Measurements from ENCODE around the gene CKS2.

DNA sequence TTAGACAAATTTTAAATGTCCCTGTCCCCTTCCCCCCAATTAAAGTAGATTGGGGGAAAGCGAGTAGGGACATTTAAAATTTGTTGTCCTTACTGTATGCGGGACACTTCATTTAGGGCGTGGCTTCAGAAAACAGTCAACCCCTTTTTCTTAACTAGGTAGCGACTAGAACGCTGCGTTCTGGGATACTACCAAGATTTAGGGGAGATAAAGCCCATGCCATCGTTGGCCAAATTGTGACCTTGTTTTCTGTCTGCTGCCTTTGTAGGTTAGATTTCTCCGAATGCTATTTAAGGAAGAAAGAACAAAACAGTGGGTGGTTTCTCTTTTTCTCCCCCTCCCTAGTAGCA lies 1.2 kb downstream of the CKS2 start:
- TF ChIP-seq POLR2A (IDR thresholded peaks at IDR 0.05), result no peak
- no peak for TF ChIP-seq CTCF (IDR thresholded peaks at IDR 0.05)
- TF ChIP-seq POLR2AphosphoS5 (IDR thresholded peaks at IDR 0.05; ENCODE audit: insufficient read depth in 1 of 2, low read depth in 1 of 2), result no peak

Data from vagina (tissue), 2 donors.